Progenitor cell of endocrine pancreas (in vitro differentiated cells): ENCODE results near the gene DHCR24. TPM values are rescaled to one million over a fixed set of nuclear protein-coding genes. Genes with fewer than 3 reads are reported as not detected.

Source experiments
- DNase-seq: peaks from one replicate; pipeline ENCODE4 v3.0.0; 2021; ENCODE audit warnings: low spot score; ENCODE audit not compliant: unreplicated experiment
- H3K27ac Mint-ChIP-seq: 2 replicates; pipeline ENCODE4 v1.8.0; 2021; ENCODE audit warnings: mild to moderate bottlenecking, moderate library complexity, mixed read lengths
- H3K27me3 Mint-ChIP-seq: 2 replicates; pipeline ENCODE4 v1.8.0; 2021; ENCODE audit warnings: mixed read lengths
- H3K36me3 Mint-ChIP-seq: 2 replicates; pipeline ENCODE4 v1.8.0; 2022; ENCODE audit warnings: mixed read lengths; ENCODE audit not compliant: insufficient read depth
- H3K4me1 Mint-ChIP-seq: 2 replicates; pipeline ENCODE4 v1.8.0; 2021; ENCODE audit warnings: low read depth, mixed read lengths
- H3K4me3 Mint-ChIP-seq: 2 replicates; pipeline ENCODE4 v1.8.0; 2021; ENCODE audit warnings: low read depth, mild to moderate bottlenecking, moderate library complexity, mixed read lengths
- H3K9me3 Mint-ChIP-seq: 2 replicates; pipeline ENCODE4 v1.8.0; 2021; ENCODE audit warnings: low read depth, mixed read lengths
- CTCF ChIP-seq: fragments of 200-600 bp; sonication (generic); IDR thresholded peaks from one replicate; pipeline ENCODE4 v1.5.0; 2021; ENCODE audit warnings: antibody characterized with exemption, mild to moderate bottlenecking; ENCODE audit not compliant: unreplicated experiment
- total RNA-seq: library from RNA; stranded (reverse); gene quantifications from 2 replicates; pipeline ENCODE4 v1.2.1, GENCODE V29; 2021

DHCR24 gene
- total RNA-seq, 1 donor from 2014 or later, result 229 TPM

- TF ChIP-seq CTCF, result no peak
- H3K4me1 Mint-ChIP-seq, result peaks cover 24% of the 10 kb centered on the region
- peak overlapping the region; percentile 12 for H3K27ac Mint-ChIP-seq
- H3K4me3 Mint-ChIP-seq, result no peak overlapping the region
- H3K27me3 Mint-ChIP-seq, result no peaks in the 10 kb centered on the region
- no peaks in the 10 kb centered on the region for H3K9me3 Mint-ChIP-seq
- peaks cover 55% of the 10 kb centered on the region for H3K36me3 Mint-ChIP-seq
- DNase-seq, result no peak
Measured at GRCh38 chr1:54861070-54861761, 25.8 kb downstream of the DHCR24 start.

GRCh38 chr1:54859700-54860391, 27.1 kb downstream of the DHCR24 start:
- Mint-ChIP-seq H3K9me3 (no peaks in the 10 kb centered on the region), H3K27ac (no peak overlapping the region), H3K4me1 (peaks cover 24% of the 10 kb centered on the region), H3K4me3 (no peak overlapping the region), H3K36me3 (peaks cover 56% of the 10 kb centered on the region), H3K27me3 (no peaks in the 10 kb centered on the region)
- no peak for TF ChIP-seq CTCF
- no peak for DNase-seq

GRCh38 chr1:54857746-54858561, 29.0 kb downstream of the DHCR24 start:
- Mint-ChIP-seq H3K4me1 (peaks cover 22% of the 10 kb centered on the region), H3K27ac (no peak overlapping the region), H3K4me3 (no peak overlapping the region), H3K27me3 (no peaks in the 10 kb centered on the region), H3K36me3 (peaks cover 46% of the 10 kb centered on the region), H3K9me3 (no peaks in the 10 kb centered on the region)
- TF ChIP-seq CTCF, result no peak
- DNase-seq, result no peak

GRCh38 chr1:54857141-54857540, 29.9 kb downstream of the DHCR24 start:
- Mint-ChIP-seq H3K9me3 (no peaks in the 10 kb centered on the region), H3K27ac (no peak overlapping the region), H3K4me1 (peaks cover 20% of the 10 kb centered on the region), H3K27me3 (no peaks in the 10 kb centered on the region), H3K36me3 (peaks cover 41% of the 10 kb centered on the region), H3K4me3 (no peak overlapping the region)
- no peak for TF ChIP-seq CTCF
- DNase-seq, result no peak

- TF ChIP-seq CTCF, result no peak
- H3K27me3 Mint-ChIP-seq, result no peaks in the 10 kb centered on the region
- H3K9me3 Mint-ChIP-seq, result no peaks in the 10 kb centered on the region
- H3K36me3 Mint-ChIP-seq, result peaks cover 35% of the 10 kb centered on the region
- H3K4me3 Mint-ChIP-seq, result no peak overlapping the region
- no peak for DNase-seq
- no peak overlapping the region for H3K27ac Mint-ChIP-seq
- peaks cover 2% of the 10 kb centered on the region for H3K4me1 Mint-ChIP-seq
Measured at GRCh38 chr1:54854381-54855020, 32.5 kb downstream of the DHCR24 start.
